ENCODE measurements around the gene RNF152.

The RNF152 gene

GRCh38 chr18:61841706-61842105, 51.1 kb downstream of the RNF152 start:
- no peak for DNase-seq (ENCODE audit: low spot score)
- in situ Hi-C loops (cut with MboI; ENCODE audit: low pct_unique_long_range_greater_than_20kb, low sequenced_read_pairs, unreplicated experiment): no loop called here
- TF ChIP-seq CTCF (IDR thresholded peaks at IDR 0.05; ENCODE audit: extremely low read depth, insufficient read depth, missing control alignments): no peak

- in situ Hi-C loops (cut with MboI; ENCODE audit: low pct_unique_long_range_greater_than_20kb, low sequenced_read_pairs, unreplicated experiment): no loop called here
- TF ChIP-seq CTCF (IDR thresholded peaks at IDR 0.05; ENCODE audit: extremely low read depth, insufficient read depth, missing control alignments): no peak
- no peak for DNase-seq (ENCODE audit: low spot score)
Measured at GRCh38 chr18:61840324-61840723, 52.5 kb downstream of the RNF152 start.

- TF ChIP-seq CTCF (IDR thresholded peaks at IDR 0.05; ENCODE audit: extremely low read depth, insufficient read depth, missing control alignments): no peak
- in situ Hi-C loops (cut with MboI; ENCODE audit: low pct_unique_long_range_greater_than_20kb, low sequenced_read_pairs, unreplicated experiment): no loop called here
- no peak for DNase-seq (ENCODE audit: low spot score)
Measured at GRCh38 chr18:61838521-61838920, 54.3 kb downstream of the RNF152 start.

GRCh38 chr18:61833978-61834377, 58.8 kb downstream of the RNF152 start:
- no peak for DNase-seq (ENCODE audit: low spot score)
- in situ Hi-C loops (cut with MboI; ENCODE audit: low pct_unique_long_range_greater_than_20kb, low sequenced_read_pairs, unreplicated experiment): no loop called here
- TF ChIP-seq CTCF (IDR thresholded peaks at IDR 0.05; ENCODE audit: extremely low read depth, insufficient read depth, missing control alignments): no peak

- in situ Hi-C loops (cut with MboI; ENCODE audit: low pct_unique_long_range_greater_than_20kb, low sequenced_read_pairs, unreplicated experiment): no loop called here
- no peak for TF ChIP-seq CTCF (IDR thresholded peaks at IDR 0.05; ENCODE audit: extremely low read depth, insufficient read depth, missing control alignments)
- DNase-seq (ENCODE audit: low spot score): no peak
Measured at GRCh38 chr18:61833387-61833786, 59.4 kb downstream of the RNF152 start.

GRCh38 chr18:61832858-61833257, 59.9 kb downstream of the RNF152 start:
- no peak for DNase-seq (ENCODE audit: low spot score)
- in situ Hi-C loops (cut with MboI; ENCODE audit: low pct_unique_long_range_greater_than_20kb, low sequenced_read_pairs, unreplicated experiment): no loop called here
- no peak for TF ChIP-seq CTCF (IDR thresholded peaks at IDR 0.05; ENCODE audit: extremely low read depth, insufficient read depth, missing control alignments)

- in situ Hi-C loops (cut with MboI; ENCODE audit: low pct_unique_long_range_greater_than_20kb, low sequenced_read_pairs, unreplicated experiment): no loop called here
- DNase-seq (ENCODE audit: low spot score): no peak
- TF ChIP-seq CTCF (IDR thresholded peaks at IDR 0.05; ENCODE audit: extremely low read depth, insufficient read depth, missing control alignments): no peak
Measured at GRCh38 chr18:61831071-61831470, 61.7 kb downstream of the RNF152 start.

All from GM13977 (cell line).